Fibroblast of skin of right quadriceps (primary cell): ENCODE data around the gene FAM131B.

ENCODE experiments used
- DNase-seq: peaks from one replicate; pipeline ENCODE4 v3.0.0-alpha.2; 2013

The FAM131B gene

GRCh38 chr7:143382126-143382790 is 19.7 kb upstream of the FAM131B start:
- DNase-seq, result no peak

- peak; percentile 86 for DNase-seq
Measured at GRCh38 chr7:143381427-143382125, 19.1 kb upstream of the FAM131B start.

GRCh38 chr7:143380646-143381426 is 18.3 kb upstream of the FAM131B start, which contains the start of gene ZYX:
Gene ZYX (plus strand): TSS chr7:143381345. CDS start chr7:143381572, 227 bp downstream.
- peak; percentile 97 for DNase-seq

GRCh38 chr7:143380260-143380645 is 17.7 kb upstream of the FAM131B start:
- DNase-seq, result peak; percentile 87

GRCh38 chr7:143379611-143380259 is 17.2 kb upstream of the FAM131B start:
- DNase-seq, result no peak

GRCh38 chr7:143376396-143376795 is 13.9 kb upstream of the FAM131B start:
- DNase-seq, result no peak

- DNase-seq, result no peak
Measured at GRCh38 chr7:143375298-143376034, 13.0 kb upstream of the FAM131B start.

GRCh38 chr7:143374561-143374960 is 12.0 kb upstream of the FAM131B start:
- no peak for DNase-seq

GRCh38 chr7:143373255-143373794 is 10.8 kb upstream of the FAM131B start:
- DNase-seq, result no peak

- no peak for DNase-seq
Measured at GRCh38 chr7:143372070-143372469, 9.6 kb upstream of the FAM131B start.

- no peak for DNase-seq
Measured at GRCh38 chr7:143369678-143370651, 7.5 kb upstream of the FAM131B start.

- DNase-seq, result no peak
Measured at GRCh38 chr7:143368387-143368786, 5.9 kb upstream of the FAM131B start.

GRCh38 chr7:143367972-143368371 is 5.5 kb upstream of the FAM131B start:
- no peak for DNase-seq

- DNase-seq, result no peak
Measured at GRCh38 chr7:143363016-143363937, 764 bp upstream of the FAM131B start.

GRCh38 chr7:143361552-143362130 is 872 bp downstream of the FAM131B start:
- DNase-seq, result no peak

GRCh38 chr7:143360788-143361551 is 1.5 kb downstream of the FAM131B start:
- no peak for DNase-seq

GRCh38 chr7:143359771-143360353 is 2.7 kb downstream of the FAM131B start:
- no peak for DNase-seq

GRCh38 chr7:143358626-143359025 is 3.9 kb downstream of the FAM131B start:
- no peak for DNase-seq
